Measurements from ENCODE around the gene KYAT1. TPM values are rescaled to one million over a fixed set of nuclear protein-coding genes. Genes with fewer than 3 reads are reported as not detected.

KYAT1 gene
- total and polyA plus RNA-seq, 2 of the 13 experiments (the other 11 are each of a cell fraction or from before 2014, with no cell fraction given) = 9.2 to 46.5 TPM

GRCh38 chr9:128863647-128864046 lies 18.1 kb downstream of the KYAT1 start (continued):
- peak; percentile 33; the same call in 1 of the 2 replicates for TF ChIP-seq ELF3 (CRISPR knock-in tag; IDR thresholded peaks at IDR 0.05)
- TF ChIP-seq ZFYVE20 (CRISPR knock-in tag; IDR thresholded peaks at IDR 0.05; ENCODE audit: borderline replicate concordance, low read depth) = no peak
- TF ChIP-seq, protein P1, sequence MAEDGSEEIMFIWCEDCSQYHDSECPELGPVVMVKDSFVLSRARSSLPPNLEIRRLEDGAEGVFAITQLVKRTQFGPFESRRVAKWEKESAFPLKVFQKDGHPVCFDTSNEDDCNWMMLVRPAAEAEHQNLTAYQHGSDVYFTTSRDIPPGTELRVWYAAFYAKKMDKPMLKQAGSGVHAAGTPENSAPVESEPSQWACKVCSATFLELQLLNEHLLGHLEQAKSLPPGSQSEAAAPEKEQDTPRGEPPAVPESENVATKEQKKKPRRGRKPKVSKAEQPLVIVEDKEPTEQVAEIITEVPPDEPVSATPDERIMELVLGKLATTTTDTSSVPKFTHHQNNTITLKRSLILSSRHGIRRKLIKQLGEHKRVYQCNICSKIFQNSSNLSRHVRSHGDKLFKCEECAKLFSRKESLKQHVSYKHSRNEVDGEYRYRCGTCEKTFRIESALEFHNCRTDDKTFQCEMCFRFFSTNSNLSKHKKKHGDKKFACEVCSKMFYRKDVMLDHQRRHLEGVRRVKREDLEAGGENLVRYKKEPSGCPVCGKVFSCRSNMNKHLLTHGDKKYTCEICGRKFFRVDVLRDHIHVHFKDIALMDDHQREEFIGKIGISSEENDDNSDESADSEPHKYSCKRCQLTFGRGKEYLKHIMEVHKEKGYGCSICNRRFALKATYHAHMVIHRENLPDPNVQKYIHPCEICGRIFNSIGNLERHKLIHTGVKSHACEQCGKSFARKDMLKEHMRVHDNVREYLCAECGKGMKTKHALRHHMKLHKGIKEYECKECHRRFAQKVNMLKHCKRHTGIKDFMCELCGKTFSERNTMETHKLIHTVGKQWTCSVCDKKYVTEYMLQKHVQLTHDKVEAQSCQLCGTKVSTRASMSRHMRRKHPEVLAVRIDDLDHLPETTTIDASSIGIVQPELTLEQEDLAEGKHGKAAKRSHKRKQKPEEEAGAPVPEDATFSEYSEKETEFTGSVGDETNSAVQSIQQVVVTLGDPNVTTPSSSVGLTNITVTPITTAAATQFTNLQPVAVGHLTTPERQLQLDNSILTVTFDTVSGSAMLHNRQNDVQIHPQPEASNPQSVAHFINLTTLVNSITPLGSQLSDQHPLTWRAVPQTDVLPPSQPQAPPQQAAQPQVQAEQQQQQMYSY (CRISPR knock-in tag; IDR thresholded peaks at IDR 0.05) = no peak
- no peak for TF ChIP-seq PHF5A (CRISPR knock-in tag; IDR thresholded peaks at IDR 0.05; ENCODE audit: low read depth, unreplicated experiment)
- TF ChIP-seq SSRP1 (CRISPR knock-in tag; IDR thresholded peaks at IDR 0.05) = no peak
- TF ChIP-seq ZNF512B (CRISPR knock-in tag; IDR thresholded peaks at IDR 0.05; ENCODE audit: borderline replicate concordance) = 0 out of 2 replicates have a peak, but pooled peaks have one; percentile 51
- TF ChIP-seq ZBTB20 (CRISPR knock-in tag; IDR thresholded peaks at IDR 0.05; ENCODE audit: borderline replicate concordance, low read depth) = peak; percentile 60; the same call in 1 of the 2 replicates
- TF ChIP-seq TBL1XR1 (IDR thresholded peaks at IDR 0.05; ENCODE audit: borderline replicate concordance, low read length, partially characterized antibody) = no peak
- no peak for TF ChIP-seq ZNF781 (CRISPR knock-in tag; IDR thresholded peaks at IDR 0.05; ENCODE audit: borderline replicate concordance, not compliant biosample characterization)
- no peak for TF ChIP-seq ZZZ3 (CRISPR knock-in tag; IDR thresholded peaks at IDR 0.05; ENCODE audit: borderline replicate concordance)
- peak; percentile 65; the same call in 1 of the 2 replicates for TF ChIP-seq MAX (IDR thresholded peaks at IDR 0.05)
- TF ChIP-seq TEAD3 (CRISPR knock-in tag; optimal IDR thresholded peaks at IDR 0.05; ENCODE audit: borderline replicate concordance) = peak; percentile 32
- no peak for TF ChIP-seq ZNF562 (CRISPR knock-in tag; IDR thresholded peaks at IDR 0.05; ENCODE audit: borderline replicate concordance)
- no peak for TF ChIP-seq SUZ12 (IDR thresholded peaks at IDR 0.05; ENCODE audit: low read depth, low read length)
- no peak for TF ChIP-seq IKZF4 (CRISPR knock-in tag; IDR thresholded peaks at IDR 0.05; ENCODE audit: borderline replicate concordance, low read depth, not compliant biosample characterization)
- no peak for TF ChIP-seq KLF11 (CRISPR knock-in tag; IDR thresholded peaks at IDR 0.05)
- TF ChIP-seq RBM22 (optimal IDR thresholded peaks at IDR 0.05; ENCODE audit: low read length) = no peak
- TF ChIP-seq ZNF678 (CRISPR knock-in tag; IDR thresholded peaks at IDR 0.05) = no peak
- TF ChIP-seq REST (IDR thresholded peaks at IDR 0.05; ENCODE audit: borderline replicate concordance in 1 of 2, low read depth in 1 of 2, low read length in 2 of 2) = no peak
- TF ChIP-seq ELF4 (CRISPR knock-in tag; IDR thresholded peaks at IDR 0.05; ENCODE audit: borderline replicate concordance) = no peak
